Mesenteric fat pad (tissue), 1 donor: ENCODE measurements around the gene OPCML. TPM values are rescaled to one million over a fixed set of nuclear protein-coding genes. Genes with fewer than 3 reads are reported as not detected.

ENCODE experiments used
- DNase-seq: peaks from one replicate; pipeline ENCODE4 v3.0.0-alpha.2; 2020; ENCODE audit warnings: low spot score
- total RNA-seq: library from RNA; stranded (reverse); fragmentation: NEBNext Ultra II Directional; extraction: Animal tissue kit (Norgen Biotek cat#: 25700); gene quantifications from one replicate; pipeline ENCODE4 v1.2.1, GENCODE V29; 2021
- donor health status: DM: yes; HTN: yes; CAD: no.

The OPCML gene
- total RNA-seq, 1 donor from 2014 or later = 0.39 TPM

DNA sequence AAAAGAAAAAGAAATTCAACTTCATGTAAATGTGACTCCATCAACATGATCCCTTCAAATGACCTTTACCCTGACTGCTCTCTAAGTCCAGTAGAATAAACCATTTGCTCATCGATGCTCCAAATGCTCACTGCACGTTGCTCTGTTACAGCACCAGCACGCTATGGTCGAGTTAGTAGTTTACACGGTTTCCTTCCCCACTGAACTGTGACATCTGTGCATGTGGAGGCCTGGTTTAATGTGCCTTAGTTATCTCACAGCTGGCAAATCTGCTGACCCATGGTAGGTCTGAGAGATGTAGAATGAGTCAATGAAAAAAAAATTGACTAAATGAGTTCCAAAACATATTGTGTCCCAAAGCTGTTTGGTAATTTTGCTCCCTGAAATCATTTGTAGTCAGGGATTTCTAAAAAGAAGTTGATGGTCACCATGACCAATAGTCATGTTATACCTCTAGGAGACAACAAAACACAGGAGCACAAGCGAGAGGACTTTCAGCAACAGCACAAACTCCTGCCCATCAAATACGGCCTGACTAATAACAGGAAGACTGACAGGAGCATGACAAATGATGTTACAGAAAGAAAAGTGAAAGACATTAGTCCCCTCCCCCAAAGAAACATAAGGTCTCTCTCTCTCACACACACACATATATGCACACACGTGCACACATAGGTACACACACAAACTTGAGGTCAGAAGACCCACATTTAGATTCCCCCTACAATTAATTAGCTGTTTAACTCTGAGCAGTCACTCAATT is 624.5 kb downstream of the OPCML start:
- no peak for DNase-seq

DNA sequence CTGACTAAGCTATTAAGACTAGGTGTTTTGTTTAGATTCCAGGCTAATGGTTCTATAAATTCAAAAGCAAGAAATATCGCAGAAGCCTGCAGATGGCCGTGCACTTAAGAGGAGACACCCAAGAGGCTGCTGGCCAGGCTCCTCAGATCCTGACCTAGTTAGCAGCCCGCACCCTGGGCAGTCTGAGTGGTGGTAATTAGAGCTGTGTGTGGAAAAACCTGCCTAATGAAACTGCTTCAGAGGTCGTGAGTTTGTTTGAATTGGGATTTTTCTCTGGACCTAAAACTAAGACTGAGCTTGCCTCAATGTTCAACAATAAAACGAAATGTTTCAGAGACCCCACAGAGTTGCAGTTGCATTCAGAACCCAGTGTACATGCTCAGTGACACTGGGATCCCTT is 627.7 kb downstream of the OPCML start:
- no peak for DNase-seq

- no peak for DNase-seq
Measured at GRCh38 chr11:132904091-132904490, 628.2 kb downstream of the OPCML start.

DNA sequence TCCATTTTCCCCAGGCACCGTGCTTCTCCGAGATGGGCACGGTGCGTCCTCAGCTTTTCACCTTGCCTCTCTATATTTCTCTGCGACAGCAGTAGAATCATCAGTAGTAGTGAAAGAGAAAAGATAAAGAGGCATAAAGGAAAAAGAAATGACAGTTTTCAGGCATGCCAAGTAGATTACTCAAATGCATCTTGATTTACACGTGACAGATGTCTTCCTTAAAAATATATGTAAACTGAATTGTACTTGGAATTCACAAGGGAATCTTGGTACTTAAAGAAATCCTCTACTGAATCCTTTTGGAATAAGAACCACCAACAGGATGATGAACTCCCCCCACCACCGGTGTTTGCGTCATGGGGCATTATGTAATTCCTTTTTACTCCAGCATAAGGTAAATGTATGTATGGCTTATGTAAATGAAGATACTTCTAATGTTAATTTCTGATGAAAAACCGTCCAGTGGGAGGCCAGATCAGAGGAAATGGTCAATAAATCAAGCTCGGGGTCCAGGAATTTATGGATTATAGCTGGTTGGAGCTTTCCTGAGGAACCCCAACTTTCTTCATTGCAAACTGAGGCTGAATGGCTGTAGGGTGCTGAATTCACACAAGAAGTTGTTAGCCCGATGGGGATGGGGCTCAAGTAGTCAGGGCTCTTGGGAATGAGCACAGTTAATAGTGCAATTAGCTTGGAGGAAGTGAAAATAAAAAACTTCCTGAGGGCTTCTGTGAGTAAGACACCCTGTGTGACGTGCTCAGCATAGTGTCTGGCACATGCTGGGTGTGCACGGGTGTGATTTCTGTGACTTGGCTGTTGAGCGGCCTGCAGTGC is 630.4 kb downstream of the OPCML start:
- no peak for DNase-seq

DNA sequence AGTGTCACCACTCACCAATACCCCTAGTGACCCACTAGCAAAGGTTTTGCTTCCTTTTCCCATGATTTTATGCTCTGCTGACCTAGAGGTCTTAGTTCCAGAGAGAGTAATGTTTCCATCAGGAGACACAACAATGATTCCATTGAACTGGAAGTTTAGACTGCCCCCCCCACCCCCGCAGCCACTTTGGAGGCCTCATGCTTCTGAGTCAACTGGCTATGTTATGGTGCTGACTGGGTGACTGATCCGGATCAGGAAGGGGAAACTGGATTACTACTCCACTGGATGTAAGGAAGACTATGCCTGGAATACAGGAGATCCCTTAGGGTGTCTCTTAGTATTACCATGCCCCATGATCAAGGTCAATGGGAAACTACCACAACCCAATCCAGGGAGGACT is 633.6 kb downstream of the OPCML start:
- DNase-seq = no peak

DNA sequence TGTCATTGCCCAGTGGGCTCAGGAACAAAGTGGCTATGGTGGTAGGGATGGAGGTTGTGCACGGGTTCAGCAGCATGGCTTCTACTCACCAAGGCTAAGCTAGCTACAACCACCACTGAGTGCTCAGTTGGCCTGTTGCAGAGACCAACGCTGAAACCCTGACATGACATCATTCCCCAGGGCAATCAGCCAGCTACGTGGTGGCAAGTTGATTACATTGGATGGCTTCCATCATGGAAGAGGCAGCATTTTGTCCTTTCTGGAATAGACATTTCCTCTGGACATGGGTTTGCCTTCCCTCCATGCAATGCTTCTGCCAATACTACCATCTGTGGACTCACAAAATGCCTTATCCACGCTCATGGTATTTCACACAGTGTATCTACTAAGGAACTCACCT is 634.3 kb downstream of the OPCML start:
- no peak for DNase-seq

- DNase-seq = no peak
Measured at GRCh38 chr11:132895340-132895739, 637.0 kb downstream of the OPCML start.

DNA sequence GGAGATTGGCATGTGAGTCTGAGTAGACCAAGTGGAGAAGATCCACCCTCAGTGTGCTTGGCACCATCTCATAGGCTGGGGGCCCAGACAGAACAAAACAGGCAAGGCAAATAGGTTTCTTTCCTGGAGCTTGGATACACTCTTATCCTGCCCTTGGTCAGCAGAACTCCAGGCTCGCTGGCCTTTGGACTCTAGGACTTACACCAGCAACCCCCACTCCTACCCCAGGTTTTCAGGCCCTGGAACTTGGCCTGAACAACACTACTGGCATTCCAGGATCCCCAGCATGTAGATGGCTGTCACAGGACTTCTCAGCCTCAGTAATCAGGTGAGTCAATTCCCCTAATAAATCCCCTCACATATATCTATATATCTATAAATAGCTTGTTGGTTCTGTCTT is 637.7 kb downstream of the OPCML start:
- DNase-seq = no peak

GRCh38 chr11:132892876-132893275 is 639.4 kb downstream of the OPCML start:
- no peak for DNase-seq

GRCh38 chr11:132888226-132888625 is 644.1 kb downstream of the OPCML start:
- no peak for DNase-seq

DNA sequence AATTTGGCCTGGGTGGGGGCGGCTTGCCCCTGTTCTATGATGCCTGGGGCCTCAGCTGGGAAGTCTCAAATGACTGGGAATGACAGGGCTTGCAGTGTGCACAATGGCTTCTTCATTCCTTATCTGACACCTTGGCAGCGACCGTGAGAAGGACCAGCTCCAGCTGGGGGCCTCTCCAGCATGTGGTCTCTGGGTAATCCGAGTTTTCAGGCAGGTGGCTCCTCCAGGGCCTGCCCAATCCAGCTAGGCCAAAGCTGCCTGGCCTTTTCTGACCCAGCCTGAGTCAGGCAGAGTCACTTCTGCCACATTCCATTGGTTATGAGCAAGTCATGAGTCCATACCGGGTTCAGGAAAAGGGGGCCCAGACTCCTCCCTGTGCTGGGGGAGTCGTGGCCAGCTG is 646.0 kb downstream of the OPCML start:
- DNase-seq = no peak

DNA sequence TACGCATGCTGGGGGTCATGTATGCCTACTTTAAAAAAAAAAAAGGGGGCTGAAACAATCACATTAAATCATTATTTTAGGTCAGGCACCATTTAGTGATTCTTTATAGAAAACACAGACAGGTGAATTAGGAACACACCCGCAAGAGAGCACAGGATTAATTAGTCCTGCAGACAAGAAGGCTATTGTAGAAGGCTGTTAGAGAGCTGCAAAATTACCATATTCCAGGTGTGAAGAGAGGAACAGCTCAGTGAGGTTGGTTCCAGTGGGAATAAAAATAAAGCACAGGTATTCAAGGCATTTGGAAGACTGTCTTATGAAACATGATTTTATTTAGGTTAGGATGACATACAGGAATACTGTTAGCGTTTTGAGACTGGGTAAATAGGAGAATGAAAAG is 649.1 kb downstream of the OPCML start:
- DNase-seq = no peak

DNA sequence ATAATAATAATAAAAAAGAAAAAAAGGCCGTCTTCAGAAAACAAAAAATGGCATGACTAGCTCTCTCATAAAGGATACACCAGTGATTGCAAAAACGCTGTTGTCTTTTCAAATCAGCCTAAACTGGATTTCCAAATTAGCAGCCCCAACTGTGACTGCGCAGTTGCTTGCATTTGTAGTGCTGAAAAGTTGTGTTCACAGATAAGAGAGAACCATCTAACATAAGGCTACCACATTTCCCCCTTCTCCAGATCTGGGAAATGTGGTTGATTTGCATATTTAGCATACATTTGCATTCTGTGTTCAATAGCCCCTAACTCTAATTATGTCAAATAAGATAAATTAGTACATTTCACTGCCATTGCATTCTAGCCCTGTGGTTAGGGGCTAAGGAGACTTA is 650.7 kb downstream of the OPCML start:
- no peak for DNase-seq

- no peak for DNase-seq
Measured at GRCh38 chr11:132878111-132878510, 654.2 kb downstream of the OPCML start.

DNA sequence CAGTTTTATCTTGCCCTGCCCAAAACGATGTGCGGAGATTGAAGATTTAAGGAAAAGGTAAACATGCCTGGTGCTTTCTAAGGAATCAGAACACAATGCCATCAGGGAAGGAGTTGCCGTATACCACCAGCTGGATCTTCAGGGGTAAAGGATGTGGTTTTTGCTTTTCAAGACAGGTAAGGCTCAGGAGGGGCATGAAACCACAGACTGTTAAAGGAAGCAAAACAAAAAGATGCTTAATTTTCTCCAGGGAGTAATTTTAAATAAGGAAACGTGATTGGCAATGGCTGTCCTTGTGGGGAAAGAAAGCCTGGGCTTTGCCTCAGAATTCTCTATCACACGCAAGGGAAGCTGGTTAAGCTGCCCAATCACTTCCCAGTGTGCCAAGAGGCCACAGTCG is 655.6 kb downstream of the OPCML start:
- no peak for DNase-seq

DNA sequence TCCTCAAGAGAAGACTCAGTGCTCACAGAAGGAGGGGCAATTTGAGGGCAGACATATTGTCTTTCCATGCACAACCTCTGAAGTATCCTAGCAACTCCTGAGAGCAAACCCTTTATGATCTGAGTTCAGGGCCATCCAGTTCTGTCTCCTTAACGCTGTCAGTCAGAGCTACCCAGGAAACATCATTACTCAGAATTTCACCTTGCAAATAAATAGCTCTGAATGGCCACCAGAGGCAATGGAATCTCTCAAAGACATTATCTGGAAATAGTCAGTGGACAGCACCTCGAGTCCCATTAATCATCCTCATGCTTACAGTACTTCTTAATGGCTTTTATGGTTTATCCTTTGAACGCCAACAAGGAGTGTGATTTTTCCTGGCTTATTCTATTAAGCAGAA is 656.1 kb downstream of the OPCML start:
- DNase-seq = no peak

GRCh38 chr11:132874638-132875037 is 657.7 kb downstream of the OPCML start:
- DNase-seq = no peak

- no peak for DNase-seq
Measured at GRCh38 chr11:132873841-132874240, 658.5 kb downstream of the OPCML start.

GRCh38 chr11:132872211-132872610 is 660.1 kb downstream of the OPCML start:
- DNase-seq = no peak

DNA sequence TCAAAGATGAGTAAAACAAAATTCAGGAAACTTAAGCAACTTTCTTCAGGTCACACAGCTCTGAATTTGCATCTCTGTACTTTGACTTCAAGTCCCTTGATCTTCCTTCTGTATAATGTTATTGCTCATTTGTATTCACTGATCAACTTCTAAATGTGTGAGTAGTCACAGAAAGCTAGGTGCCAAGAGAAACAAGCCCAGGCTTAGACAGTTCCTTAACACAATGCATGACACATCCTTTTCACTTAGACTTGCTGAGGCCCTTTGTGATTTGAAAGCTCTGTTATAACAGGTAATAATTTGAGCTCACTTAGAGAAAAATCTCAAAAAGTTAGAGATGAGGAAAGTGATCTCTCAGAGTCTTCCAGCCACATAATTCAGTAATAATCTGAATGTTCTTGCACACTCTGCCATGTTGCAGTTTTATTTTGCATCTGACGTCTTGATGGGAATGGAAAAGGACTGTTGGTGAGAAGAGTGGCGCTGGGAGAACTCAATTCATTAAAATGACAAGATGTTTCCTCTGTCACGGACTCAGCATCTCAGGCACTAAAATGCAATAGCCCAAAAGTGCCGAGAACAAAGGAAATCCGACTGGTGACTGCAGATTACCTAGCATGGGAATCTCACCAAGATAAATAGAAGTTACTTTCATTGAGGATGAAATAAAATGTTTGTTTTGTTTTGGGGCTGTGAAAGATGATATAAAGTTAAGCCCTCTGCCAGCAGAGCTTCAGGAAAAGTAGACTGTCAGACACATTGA is 665.3 kb downstream of the OPCML start:
- no peak for DNase-seq

GRCh38 chr11:132865623-132866022 is 666.7 kb downstream of the OPCML start:
- no peak for DNase-seq
